ENCODE data around the gene SYTL1.

Gene SYTL1

GRCh38 chr1:27377760-27378495 is 36.1 kb downstream of the SYTL1 start:
- TF ChIP-seq, protein P1, sequence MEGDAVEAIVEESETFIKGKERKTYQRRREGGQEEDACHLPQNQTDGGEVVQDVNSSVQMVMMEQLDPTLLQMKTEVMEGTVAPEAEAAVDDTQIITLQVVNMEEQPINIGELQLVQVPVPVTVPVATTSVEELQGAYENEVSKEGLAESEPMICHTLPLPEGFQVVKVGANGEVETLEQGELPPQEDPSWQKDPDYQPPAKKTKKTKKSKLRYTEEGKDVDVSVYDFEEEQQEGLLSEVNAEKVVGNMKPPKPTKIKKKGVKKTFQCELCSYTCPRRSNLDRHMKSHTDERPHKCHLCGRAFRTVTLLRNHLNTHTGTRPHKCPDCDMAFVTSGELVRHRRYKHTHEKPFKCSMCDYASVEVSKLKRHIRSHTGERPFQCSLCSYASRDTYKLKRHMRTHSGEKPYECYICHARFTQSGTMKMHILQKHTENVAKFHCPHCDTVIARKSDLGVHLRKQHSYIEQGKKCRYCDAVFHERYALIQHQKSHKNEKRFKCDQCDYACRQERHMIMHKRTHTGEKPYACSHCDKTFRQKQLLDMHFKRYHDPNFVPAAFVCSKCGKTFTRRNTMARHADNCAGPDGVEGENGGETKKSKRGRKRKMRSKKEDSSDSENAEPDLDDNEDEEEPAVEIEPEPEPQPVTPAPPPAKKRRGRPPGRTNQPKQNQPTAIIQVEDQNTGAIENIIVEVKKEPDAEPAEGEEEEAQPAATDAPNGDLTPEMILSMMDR (conservative IDR thresholded peaks at IDR 0.05; ENCODE audit: low read depth), result no peak
- DNase-seq (ENCODE audit: low spot score), result no peak
- CTCF ChIA-PET, result interaction anchor here (0.6 kb wide), 1 partner anchor 82 kb away, joined by 4 read pairs; no protein-coding TSS in a partner anchor
- POLR2A ChIA-PET (ENCODE audit: low non-redundant PET), result interaction anchor here (1.1 kb wide), 1 partner anchor 13 kb away, joined by 3 read pairs; no protein-coding TSS in a partner anchor
- peak overlapping the region; percentile 78 for H3K27ac ChIP-seq

GRCh38 chr1:27379564-27380122 is 37.8 kb downstream of the SYTL1 start:
- ChIA-PET CTCF (interaction anchor here (0.8 to 1.4 kb wide), 2 partner anchors 16 to 83 kb away, joined by 3 read pairs; no protein-coding TSS in a partner anchor), POLR2A (ENCODE audit: low non-redundant PET) (interaction anchor here (1.1 kb wide), 1 partner anchor 13 kb away, joined by 4 read pairs; the partner anchor contains the start of gene MAP3K6)
- peak overlapping the region; percentile 78 for H3K27ac ChIP-seq
- DNase-seq (ENCODE audit: low spot score), result no peak
- TF ChIP-seq, protein P1 (conservative IDR thresholded peaks at IDR 0.05; ENCODE audit: low read depth), result no peak

GRCh38 chr1:27380224-27380623 is 38.4 kb downstream of the SYTL1 start:
- TF ChIP-seq, protein P1 (conservative IDR thresholded peaks at IDR 0.05; ENCODE audit: low read depth), result no peak
- H3K27ac ChIP-seq, result peak overlapping the region; percentile 78
- CTCF ChIA-PET, result interaction anchor here (1.4 kb wide), 1 partner anchor 15 kb away, joined by 3 read pairs; no protein-coding TSS in a partner anchor
- DNase-seq (ENCODE audit: low spot score), result no peak
- POLR2A ChIA-PET (ENCODE audit: low non-redundant PET), result interaction anchor here (1.1 kb wide), 1 partner anchor 13 kb away, joined by 4 read pairs; the partner anchor contains the start of gene MAP3K6

GRCh38 chr1:27380766-27381733 is 39.2 kb downstream of the SYTL1 start:
- H3K27ac ChIP-seq, result peak overlapping the region; percentile 78
- TF ChIP-seq, protein P1 (conservative IDR thresholded peaks at IDR 0.05; ENCODE audit: low read depth), result no peak
- ChIA-PET POLR2A (ENCODE audit: low non-redundant PET) (interaction anchor here (0.6 kb wide), 2 partner anchors 14 to 72 kb away, joined by 3 to 4 read pairs; no protein-coding TSS in a partner anchor), CTCF (interaction anchor here (0.7 to 2.7 kb wide), 3 partner anchors 15 to 374 kb away, joined by 3 to 15 read pairs (median 12); no protein-coding TSS in a partner anchor)
- no peak for DNase-seq (ENCODE audit: low spot score)

- TF ChIP-seq, protein P1 (conservative IDR thresholded peaks at IDR 0.05; ENCODE audit: low read depth), result no peak
- ChIA-PET CTCF (interaction anchor here (0.8 to 2.7 kb wide), 4 partner anchors 14 to 225 kb away, joined by 3 to 15 read pairs (median 8); no protein-coding TSS in a partner anchor), POLR2A (ENCODE audit: low non-redundant PET) (interaction anchor here (1.1 to 1.3 kb wide), 2 partner anchors 17 to 82 kb away, joined by 4 to 5 read pairs; no protein-coding TSS in a partner anchor)
- no peak for DNase-seq (ENCODE audit: low spot score)
- no peak overlapping the region for H3K27ac ChIP-seq
Observed at GRCh38 chr1:27381969-27382762, 40.3 kb downstream of the SYTL1 start.

Data from RWPE1 (cell line).